ENCODE measurements around the gene TASP1.

DNA sequence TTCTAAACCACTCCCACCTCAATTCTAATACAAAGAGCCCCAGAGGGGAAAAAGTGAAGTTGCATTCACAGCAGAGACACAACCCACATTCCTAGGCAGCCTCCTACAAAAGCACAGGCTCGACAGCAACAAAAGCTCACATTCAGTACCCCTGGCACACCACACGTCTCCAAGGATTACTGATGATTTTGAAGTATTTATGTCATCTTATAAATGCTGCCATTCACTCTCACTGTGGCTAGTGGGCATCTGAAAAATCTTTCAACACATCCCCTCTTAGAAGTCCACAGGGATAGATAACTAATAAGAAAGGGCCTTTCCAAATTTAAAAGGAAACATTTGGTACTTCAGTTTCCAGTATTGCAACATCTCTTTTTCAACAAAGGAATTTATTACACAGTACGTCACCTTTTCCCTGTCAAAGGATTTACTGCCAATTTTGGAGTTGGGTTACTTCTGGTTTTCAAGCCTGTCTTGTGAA is 146.7 kb downstream of the TASP1 start:
- TF ChIP-seq, protein P1, sequence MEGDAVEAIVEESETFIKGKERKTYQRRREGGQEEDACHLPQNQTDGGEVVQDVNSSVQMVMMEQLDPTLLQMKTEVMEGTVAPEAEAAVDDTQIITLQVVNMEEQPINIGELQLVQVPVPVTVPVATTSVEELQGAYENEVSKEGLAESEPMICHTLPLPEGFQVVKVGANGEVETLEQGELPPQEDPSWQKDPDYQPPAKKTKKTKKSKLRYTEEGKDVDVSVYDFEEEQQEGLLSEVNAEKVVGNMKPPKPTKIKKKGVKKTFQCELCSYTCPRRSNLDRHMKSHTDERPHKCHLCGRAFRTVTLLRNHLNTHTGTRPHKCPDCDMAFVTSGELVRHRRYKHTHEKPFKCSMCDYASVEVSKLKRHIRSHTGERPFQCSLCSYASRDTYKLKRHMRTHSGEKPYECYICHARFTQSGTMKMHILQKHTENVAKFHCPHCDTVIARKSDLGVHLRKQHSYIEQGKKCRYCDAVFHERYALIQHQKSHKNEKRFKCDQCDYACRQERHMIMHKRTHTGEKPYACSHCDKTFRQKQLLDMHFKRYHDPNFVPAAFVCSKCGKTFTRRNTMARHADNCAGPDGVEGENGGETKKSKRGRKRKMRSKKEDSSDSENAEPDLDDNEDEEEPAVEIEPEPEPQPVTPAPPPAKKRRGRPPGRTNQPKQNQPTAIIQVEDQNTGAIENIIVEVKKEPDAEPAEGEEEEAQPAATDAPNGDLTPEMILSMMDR (IDR thresholded peaks at IDR 0.05 in 8 of 11, conservative IDR thresholded peaks at IDR 0.05 in 3 of 11), result no peak
- no peak for TF ChIP-seq POLR2A (IDR thresholded peaks at IDR 0.05)

Measured in spleen (tissue), 7 donors.